ENCODE data around the gene TBL2.

GRCh38 chr7:73533742-73534141 is 44.6 kb downstream of the TBL2 start:
- TF ChIP-seq CTCF (IDR thresholded peaks at IDR 0.05) (no peak), POLR2A (IDR thresholded peaks at IDR 0.05) (no peak)
